HG03439 (cell line): ENCODE measurements around the gene MYO1E.

Experiments used
- ATAC-seq: cut with Tn5 transposase; IDR thresholded peaks from one replicate; pipeline ENCODE4 v1.9.1; 2021; ENCODE audit warnings: mild to moderate bottlenecking, moderate library complexity; ENCODE audit not compliant: unreplicated experiment

Gene MYO1E

DNA sequence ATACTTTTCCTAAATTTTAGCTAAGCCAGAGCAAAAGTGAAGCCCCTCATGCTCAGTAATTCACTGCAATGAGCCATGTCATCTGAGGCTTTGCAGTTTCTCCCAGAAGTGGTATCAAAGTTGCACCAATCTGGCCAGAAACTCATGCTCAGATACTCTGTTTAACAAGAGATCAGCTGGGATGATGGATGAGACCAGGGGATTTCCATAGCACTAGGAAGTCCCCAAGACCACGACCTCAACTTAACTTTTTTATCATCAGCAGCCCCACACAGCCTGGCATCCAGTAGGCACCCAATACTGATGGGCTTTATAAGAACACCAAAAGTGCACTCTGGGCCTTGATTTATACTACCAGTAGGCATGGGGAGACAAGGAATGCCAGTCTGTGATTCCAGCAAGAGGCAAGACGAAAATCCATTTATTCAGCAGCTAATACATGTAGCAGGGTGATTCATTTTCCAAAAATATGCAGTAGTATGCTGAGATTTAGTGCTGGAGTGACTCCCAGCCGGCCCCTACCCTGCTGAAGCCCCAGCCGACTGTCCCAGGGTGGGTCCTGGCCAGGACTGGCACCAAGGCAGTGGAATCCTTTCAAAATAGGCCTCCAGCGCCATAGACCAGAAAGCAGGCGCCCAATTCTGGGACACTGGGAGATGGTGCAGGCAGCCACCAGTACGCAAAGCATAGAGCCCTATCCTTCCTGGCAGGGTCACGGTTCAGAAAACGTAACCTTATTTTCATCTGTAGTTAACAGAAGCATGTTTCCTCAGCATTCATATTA is 166.6 kb downstream of the MYO1E start:
- ATAC-seq: no peak

DNA sequence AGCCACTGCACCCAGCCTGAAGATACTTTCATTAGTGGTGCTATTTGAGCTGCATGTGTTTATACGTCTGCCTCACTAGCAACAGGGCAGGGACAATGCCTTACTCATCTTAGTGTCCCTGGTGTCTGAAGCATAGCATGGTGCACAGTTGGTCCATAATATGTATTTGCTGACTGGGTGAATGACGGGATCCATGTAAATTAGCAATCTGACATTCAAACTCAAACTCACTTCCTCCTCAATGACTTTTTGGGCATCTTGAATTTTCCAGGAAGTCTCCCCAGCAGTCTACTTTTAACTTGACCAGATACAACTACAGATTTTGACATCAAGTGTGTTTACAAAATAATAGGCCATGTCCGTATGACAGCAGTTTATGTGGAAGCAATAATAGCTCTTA is 169.0 kb downstream of the MYO1E start:
- no peak for ATAC-seq

DNA sequence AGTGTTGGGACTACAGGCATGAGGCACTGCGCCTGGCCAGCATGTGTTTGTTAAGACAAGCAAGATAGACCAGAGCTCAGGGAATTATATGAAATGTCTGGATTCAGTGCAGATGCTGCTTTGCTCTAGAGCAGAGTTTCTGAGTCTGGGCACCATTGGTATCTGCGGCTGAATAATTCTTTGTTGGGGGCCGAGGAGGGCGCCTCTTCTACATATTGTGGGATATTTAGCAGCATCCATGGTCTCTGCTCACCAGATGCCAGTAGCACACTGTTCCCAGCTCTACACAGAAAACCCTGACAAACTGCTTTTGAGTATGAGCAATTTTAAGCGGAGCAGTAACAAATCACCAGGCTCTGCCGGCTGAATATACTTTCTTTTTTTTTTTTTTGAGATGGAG is 169.7 kb downstream of the MYO1E start:
- ATAC-seq: no peak

DNA sequence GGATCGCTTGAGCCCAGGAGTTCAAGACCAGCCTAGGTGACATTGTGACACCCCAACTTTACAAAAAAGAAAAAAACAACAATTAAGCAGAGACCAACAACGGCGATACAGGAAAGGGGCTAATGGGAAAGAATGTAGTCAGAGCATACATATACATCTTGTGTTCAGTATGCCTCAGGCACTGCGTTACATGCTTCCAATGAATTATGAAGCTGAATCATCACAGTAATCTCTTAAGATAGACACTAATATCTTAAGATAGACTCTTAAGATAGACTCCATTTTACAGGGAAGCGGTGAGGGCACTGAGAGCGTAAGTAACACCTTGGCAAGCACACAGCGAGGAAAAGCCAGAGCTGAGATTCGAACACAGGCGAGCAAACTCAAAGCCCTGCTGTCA is 172.1 kb downstream of the MYO1E start:
- ATAC-seq: no peak

DNA sequence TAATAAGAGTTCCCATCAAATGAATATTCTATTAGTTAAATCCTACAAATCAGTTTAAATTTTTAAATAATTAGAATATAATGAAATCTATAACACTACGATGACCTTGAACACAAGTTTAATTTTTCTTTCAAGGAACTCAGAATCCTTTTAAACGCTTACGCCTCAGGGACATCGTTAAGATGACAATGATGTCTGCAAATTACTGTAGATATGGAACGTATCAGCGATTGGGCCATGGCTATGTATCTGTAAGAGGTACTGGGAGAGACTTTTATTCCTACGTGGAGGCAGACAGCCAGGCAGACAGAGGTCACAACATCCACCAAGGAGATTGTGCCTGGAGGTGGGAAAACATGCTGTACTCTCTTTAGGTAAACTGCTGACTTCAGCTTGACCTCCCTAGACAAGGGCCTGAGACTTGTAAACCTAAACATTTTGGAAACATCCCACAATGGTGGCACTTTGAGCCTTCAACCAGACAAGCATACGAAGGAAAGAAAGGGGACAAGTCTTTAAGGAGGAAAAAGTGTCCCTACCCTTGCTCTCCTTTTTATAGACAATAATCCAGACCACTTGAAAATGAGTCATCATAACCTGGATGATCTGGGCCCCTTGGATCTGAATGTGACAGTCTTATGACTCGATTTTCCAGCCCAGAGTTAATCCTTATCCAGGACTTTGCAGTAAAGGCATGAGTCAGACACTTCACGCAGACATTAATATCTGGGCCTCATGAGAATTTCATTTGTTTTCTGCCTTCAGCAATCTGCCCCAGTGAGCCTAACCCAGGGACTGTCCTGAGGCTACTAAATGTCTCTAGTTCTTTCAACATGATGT is 172.8 kb downstream of the MYO1E start:
- no peak for ATAC-seq

DNA sequence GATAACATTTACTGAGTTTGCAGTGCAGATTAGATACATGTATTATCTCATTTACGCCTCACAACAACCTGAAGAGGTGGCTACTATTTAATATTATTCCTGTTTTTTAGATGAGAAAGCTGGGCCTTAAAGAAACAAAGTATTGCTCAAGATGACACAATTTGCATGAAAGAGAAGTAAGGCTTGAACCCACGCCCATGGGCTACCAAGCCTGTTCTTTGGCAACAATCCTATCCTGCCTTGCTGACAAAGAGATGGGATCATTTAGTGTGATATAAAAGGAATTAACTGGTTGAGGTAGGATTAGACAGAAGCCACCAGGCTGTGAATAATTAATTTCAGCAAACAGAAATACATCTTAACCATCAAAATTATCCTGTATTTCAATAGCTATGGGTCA is 175.2 kb downstream of the MYO1E start:
- ATAC-seq: no peak

DNA sequence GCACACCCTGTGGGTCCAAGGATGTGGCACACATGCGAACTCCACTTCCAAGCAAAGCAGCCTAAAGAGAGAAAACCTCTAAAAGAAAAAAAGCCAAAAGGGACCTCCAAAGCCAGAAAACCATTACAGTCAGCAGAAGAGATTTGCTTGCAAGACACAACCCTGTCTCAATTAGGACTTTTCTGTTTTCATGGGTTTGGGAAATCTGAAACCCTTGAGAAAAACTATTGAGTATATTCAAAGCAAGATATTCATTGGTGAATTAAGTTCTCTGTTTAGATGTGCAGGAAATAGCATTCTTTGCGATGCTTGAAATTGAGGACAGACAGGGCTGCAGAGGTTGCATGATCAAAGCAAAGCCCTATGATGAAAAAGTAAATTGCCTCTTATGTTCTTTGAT is 176.3 kb downstream of the MYO1E start:
- no peak for ATAC-seq

DNA sequence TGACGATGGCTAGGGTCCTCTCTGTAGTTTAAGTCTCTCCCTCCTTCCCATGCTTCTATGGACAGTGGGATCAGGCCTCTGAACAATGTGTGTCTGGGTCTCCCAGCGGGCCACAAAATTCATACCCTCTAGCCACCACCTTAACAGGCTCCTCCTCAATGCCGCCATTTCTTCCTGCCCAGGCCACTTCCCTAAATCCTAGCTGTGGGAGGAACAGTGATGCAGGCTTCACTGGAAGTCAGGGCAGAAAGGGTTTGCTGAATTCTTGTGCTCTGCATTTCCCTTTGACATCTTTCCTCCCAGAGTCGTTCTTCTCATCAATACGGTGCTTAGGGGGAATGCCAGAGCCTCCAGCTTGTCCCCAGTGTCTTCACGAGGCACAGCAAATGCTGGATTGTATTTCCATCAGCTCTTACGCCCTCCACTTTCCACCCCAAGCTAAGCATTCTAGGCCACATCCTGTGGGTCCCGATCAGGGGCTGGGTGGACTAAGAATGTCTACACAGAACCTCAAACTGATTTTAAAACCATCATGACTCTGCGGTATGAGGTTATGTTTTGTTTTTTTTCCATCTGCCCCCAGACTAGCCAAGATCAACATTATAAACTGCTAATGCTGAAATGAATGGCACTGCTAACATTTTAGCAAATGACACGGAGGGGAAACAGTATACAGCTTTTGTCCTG is 177.9 kb downstream of the MYO1E start:
- no peak for ATAC-seq

DNA sequence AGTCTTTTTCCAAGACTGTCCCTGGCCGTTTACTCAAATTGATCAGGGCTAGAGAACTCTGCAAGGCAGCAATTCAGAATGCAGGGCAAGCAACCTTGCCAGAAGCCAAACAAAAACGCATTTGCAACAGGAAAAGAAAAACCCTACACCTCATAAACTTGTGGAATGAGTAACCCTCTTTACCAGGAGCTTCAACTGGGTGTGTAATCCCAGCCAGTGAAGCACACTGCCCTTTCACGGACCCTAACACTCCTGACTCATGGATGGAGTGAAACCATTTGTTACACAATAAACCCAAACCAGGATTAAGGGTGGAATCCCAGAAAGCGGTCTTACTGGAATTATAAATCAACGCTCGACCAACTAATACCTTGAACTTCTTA is 180.8 kb downstream of the MYO1E start:
- ATAC-seq: no peak

DNA sequence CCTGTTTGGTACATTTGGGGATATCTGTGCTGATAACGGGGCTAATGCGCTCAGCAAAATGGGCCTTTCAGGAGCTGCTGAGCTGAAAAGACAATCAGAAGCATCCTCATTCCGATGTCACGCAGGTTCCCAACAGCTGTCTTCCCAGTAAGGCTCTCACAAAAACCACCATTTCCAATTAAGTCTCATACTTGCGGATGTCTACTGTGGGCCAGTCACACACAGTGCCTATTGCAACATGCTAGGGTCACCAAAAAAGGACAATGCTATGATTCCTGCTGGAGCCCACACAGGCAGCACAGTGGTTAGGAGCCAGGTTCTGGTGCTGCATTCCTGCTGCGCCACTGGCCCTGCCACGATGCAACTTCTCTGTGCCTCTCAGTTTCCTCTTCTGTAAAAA is 182.4 kb downstream of the MYO1E start:
- no peak for ATAC-seq

DNA sequence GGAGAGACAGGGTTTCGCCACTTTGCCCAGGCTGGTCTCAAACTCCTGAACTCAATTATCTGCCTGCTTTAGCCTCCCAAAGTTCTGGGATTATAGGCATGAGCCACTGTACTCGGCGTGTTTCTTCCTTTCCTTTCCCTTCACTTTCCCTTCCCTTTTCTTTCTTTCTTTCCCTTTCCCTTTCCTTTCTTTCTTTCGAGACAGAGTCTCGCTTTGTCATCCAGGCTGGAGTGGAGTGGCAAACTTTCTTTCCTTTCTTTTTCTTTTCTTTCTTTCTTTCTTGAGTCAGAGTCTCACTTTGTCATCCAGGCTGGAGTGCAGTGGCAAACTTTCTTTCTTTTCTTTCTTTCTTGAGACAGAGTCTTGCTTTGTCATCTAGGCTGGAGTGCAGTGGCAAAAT is 183.4 kb downstream of the MYO1E start:
- ATAC-seq: no peak

DNA sequence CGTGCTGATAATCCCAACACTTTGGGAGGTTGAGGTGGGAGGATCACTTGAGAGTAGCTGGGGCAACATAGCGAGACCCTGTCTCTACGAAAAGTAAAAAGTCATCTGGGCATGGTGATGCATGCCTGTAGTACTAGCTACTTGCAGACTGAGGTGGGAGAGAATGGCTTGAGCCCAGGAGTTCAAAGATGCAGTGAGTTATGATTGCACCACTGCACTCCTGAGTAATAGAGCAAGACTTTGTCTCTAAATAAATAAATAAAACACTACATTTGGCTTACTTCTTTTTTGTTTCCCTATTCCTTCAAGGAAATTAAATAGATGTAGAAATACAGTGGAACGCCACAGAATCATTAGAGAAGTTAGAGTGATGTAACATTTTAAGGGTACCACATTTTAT is 186.2 kb downstream of the MYO1E start:
- ATAC-seq: no peak

DNA sequence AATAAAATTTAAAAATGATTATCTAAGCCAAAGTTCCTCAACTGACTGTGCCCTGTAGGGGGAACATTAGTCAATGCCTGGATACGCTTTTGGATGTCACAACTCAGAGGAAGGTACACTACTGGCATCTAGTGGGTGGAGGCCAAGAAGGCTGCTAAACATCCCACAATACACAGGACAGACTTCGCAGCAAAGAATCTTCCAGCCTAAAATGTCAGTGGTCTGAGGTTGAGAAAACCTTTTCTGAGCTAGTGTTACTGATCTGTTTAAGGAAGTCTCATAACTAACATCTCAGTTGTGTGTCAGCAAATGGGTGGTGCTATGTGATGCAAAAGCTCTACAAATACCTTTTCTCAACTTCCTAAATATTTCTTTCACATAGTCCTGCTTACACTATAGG is 186.9 kb downstream of the MYO1E start:
- no peak for ATAC-seq

DNA sequence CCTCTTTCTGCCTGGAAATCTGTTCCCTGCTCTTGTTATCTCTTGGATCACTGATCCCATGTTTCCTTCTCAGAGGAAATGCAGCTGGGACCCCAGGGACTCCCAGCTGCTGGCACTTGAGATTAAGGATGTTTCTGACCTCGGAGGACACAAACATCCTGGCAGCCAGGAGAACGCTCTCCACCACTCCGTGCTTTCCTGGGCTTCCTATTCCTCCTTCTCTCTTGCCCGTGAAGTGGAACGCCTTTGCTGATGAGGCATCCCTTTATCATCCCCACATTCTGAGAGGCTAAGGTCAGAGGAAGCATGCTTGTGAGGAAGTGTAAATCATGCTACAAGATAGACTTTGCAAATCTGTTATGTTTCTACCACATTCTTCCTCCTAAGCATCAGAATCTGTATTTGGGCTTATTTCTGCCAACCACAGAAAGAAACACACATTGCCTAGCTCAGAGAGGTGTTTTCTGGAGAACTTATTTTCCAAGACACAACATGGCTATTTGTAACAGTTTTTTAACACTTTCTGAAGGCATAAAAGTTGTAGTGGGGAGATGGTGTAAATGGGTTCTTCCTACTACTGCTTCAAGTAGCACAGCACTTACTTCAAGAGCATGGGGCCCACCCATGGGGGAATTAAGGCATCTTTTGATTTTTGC is 191.6 kb downstream of the MYO1E start:
- ATAC-seq: no peak

DNA sequence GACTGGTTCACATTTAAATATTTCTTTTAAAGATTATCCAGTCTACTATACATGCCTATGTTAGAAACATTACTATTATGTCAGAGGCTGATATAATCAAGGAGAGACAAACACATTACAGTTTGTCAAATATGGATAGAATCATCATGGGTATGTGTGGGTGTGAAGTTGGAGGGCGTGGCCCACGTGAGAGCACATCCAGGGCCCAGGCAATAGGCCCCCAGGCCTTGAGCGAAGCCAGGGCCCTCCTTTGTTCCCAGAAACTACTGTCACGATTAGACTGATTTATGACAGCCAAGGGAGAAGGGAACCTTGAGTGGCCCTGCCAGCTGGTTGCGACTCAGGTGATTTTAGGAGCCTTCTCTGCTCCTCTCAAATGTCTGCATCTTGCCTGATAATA is 193.0 kb downstream of the MYO1E start:
- ATAC-seq: no peak

DNA sequence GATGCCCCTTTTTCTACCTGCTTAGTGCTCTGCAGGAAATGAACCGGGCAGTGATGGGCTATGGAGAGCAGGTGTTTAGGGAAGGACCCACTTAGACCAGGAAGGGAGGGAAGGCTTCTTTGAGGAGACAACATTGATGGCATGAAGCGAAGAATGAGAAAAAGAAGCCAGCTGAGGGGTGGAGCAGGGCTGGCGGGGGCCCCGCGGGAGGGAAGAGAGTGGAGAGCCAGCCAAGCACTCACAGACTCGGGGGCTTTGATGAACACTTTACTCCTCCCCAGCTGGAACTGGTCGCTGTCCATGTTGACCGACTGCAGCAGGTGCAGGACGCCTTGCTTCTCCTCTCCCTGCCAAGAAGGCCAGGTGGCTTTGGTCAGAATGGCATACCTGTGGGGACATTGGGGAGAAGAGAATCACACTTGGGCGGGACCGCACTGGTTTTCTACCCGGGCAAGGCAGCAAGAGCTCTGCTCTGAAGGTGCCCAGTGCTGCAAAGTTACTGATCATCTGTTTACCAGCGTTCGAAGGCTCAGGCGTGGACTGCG is 194.4 kb downstream of the MYO1E start:
- ATAC-seq: no peak

DNA sequence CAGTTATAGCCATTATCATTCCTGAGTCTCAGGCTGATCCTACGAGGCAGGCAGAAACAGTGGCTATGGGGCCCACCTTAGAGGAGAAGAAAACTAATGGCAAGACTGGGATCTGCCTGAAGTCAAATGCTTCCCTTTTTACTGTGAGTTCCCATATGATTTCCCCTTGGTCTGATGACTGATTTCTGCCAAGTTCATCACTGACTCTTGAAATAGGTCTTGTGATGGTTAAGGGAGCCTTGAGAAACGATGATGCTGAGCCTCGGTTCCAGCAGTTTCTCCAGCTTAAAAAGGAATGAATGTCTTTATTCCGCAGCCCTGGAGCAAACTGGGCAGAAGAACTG is 195.4 kb downstream of the MYO1E start:
- no peak for ATAC-seq

DNA sequence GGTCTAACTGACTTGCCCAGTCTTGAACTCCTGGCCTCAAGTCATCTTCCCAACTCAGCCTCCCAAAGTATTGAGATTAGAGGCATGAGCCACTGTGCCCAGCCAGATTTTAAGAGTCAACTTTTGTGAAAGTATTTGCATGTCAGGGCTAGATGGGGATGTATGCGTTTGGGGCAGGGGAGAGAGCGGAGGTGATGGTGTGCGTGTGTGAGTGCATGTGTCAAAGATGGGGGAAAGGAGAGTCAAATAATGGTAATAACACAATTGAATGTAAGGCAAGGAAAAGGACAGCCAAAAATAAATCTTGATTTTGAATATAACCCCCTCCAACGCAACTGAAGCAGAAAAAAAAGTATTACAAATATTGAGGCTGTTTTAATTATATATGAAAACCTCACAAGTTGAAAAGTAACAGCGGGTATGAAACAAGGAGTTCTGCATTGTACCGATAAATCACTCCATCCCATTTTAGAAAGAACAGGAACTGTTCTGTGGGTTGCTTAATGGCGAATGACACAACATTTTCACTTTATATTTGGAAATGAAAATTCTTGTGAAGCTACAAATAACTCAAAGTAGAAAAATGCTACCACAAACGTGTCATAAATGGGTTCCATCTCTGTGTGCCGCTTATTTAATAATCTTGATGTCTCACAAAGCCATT is 195.9 kb downstream of the MYO1E start:
- ATAC-seq: no peak

DNA sequence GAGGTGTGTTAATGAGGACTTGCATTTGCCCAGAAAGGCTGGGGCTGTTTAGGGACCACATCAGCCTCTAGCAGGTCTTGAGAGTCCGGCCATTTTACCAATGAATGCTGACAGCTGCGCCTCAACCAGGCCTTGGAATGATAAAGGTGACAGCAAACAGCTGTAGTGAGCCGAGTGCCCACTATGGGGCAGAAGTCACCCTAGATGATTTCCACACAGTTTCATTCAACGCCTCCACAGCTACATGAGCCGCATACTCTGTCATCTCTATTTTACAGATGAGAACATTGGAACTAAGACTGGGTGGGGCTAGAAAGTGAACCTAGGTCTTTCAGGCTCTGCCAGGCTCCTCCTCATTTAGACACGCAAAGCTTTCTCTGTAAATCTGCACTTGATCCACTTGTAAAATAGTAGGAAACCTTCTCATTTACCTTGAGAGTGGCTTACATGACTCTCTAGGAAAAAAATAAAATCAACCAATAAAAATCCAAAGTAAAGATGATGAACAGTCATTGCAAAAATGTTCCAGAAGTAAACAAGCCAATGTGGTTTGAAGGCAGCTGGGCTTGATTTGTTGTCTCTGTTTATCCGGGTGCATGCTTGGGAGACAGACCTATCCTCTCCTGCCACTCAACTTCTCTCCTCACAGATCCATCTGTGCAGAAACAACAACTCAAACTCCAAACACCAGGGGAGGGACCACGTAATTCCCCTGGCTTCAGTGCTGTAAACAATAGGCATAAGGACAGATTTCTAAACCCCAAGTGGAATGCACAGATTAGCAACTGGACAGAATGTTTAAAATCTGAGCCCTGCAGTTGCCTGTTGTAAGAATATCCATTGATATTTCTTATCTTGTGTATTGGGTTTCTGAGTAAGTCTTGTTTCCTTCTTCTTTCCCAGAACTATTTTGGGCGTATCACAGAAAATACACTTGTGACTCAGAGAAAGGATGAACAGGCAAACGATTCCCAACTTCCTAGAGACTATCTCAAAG is 197.5 kb downstream of the MYO1E start:
- no peak for ATAC-seq
